Stimulated activated CD4-positive, alpha-beta T cell treated with anti-CD3 and anti-CD28 coated beads, Interleukin-1b, Interleukin-23, amount 100 ng/mL, for 24 hours (primary cell): ENCODE results near the gene KLHL29.

Experiments used
- DNase-seq, 4 experiments: peaks; one replicate each; pipeline ENCODE4 v3.0.0-alpha.2; 2020; ENCODE audit warnings: low read depth in 4 of 4, low spot score in 1 of 4

Gene KLHL29

DNA sequence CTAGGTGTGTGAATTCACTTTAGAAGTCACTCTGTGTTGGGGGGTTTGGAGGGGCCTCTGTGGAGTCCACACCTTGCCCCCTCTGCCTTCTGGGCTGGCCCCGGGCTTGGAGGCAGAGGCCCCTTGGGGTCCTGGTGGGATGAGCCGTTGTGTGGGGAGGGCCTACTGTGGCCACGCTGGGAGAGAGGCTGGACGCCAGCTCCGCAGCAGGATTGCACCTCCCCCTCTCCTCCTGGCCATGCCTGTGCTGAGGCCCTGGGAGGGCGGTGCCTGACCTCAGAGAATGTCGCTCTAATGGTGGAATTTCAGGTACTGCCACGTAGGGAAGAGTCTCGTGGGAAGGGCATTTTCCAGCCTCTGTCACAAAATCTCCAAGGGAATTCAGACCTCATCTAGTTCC is 304.9 kb downstream of the KLHL29 start:
- DNase-seq = no peak

DNA sequence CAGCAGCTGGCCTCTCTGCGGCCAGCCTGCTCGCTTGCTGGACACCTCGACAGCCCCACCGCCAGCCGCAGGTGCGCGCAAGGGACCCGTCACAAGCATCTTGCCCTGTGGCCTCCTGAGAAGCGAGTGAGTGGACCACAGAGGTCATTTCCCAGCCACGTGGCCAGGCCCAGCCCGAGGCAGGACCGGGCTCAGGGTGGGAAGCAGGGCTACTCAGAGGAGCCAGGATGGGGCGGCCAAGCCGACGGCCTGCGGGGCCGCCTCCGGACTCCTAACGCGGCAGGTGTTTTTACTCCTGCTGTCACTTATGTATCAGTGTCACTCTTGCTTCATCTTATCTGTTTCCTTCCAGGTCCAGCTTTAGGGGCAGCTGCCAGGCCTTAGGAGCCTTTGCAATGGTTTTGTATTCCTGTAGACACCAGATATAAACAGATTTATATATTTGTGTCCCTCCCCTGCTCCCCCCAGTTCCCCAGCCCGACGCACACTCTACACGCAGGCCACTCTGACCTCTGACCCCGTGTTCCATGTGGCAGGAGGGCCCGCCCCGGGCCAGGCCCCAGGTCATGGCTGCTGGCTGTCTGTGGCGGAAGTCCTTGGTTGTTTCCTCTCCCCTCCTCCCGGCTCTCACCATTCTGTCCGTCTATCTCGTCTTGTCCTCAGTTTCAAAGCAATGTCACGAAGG is 305.6 kb downstream of the KLHL29 start:
- no peak for DNase-seq

DNA sequence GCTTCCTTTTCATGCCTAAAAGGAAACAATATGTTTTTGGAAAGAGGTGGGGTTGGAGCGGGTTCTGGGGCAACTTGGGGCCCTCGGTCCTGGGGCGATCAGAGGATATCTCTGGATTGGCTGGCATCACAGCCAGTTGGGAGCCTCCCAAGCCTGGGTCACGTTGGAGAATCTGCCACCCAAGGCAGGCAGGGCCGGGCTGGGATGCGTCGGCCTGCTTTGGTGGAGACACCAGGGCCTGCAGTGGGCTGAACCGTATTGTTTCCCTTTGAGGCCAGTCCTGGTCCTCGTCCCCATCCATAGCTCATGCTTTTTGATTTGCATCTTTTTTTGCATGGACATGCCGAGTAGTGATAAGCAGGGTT is 306.1 kb downstream of the KLHL29 start:
- no peak for DNase-seq

DNA sequence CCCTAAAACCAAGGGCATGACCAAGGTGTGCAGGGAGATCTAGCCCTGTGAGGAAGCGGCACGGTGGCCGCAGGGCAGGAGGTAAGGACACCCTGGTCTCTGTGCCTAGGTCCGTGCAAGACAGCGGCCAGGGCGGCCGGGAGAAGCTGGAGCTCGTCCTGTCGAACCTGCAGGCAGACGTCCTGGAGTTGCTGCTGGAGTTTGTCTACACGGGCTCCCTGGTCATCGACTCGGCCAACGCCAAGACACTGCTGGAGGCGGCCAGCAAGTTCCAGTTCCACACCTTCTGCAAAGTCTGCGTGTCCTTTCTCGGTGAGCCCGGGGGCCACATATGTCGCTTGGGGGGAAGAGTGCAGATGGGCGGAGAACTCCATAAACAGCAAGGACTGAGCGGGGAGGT is 306.6 kb downstream of the KLHL29 start:
- no peak for DNase-seq

DNA sequence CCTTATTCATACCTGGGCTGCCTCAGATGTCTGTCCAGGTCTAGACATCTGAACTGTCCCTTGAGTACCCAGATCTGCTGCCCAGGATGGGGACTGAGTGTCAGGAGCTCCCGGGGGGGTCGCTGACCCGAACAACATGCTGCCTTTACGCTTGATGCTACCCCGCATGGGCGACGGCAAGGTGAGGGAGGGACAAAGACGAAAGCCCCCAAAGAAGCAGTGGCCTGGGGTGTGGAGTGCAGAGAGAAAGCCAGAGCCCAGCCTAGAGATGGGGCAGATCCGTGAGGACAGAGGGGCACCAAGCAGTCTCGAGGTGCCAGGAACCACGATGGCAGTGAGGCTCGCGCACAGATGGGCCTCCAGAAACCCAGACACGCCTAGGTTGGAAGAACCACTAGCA is 307.3 kb downstream of the KLHL29 start:
- DNase-seq = no peak

DNA sequence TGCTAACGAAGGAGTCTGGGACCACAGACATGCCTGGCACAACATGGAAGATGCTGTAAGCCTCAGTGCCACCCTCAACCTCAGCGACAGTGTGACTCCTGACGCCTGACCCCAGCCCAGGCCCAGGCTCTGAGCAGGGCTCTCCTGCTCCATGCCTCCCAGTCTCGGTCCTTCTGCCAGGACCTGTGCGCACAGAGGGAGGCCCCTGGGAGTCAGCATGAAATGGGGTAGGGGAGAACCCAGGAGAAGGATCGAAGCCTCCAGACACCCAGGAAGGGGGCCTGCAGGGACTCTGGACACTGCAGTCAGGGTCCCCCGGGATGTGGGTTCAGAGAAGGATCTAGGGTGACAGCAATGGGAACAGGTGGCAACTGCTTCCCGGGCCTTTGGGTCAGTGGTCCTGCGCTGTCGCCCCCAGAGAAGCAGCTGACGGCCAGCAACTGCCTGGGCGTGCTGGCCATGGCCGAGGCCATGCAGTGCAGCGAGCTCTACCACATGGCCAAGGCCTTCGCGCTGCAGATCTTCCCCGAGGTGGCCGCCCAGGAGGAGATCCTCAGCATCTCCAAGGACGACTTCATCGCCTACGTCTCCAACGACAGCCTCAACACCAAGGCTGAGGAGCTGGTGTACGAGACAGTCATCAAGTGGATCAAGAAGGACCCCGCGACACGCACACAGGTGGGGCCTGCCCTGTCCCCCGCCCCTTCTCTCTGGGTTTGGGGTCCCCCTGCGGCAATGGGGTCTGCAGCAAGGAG is 308.0 kb downstream of the KLHL29 start:
- no peak for DNase-seq

DNA sequence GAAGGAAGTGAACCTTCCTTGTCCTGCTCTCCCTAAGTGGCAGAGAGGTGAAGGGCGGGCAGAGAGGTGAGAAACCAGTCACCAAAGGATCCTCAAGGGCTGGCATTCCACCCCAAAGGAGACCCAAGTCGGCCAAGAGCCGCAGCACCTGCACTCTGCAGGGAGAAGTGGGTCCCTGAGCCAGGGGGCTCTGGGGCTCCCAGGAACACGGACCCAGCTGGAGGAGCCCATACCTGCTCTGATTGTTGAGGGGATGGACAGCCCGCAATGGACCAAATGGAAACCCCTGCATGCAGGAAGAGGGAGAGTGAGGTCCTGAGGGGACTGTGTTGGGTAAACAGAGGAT is 308.6 kb downstream of the KLHL29 start:
- no peak for DNase-seq

DNA sequence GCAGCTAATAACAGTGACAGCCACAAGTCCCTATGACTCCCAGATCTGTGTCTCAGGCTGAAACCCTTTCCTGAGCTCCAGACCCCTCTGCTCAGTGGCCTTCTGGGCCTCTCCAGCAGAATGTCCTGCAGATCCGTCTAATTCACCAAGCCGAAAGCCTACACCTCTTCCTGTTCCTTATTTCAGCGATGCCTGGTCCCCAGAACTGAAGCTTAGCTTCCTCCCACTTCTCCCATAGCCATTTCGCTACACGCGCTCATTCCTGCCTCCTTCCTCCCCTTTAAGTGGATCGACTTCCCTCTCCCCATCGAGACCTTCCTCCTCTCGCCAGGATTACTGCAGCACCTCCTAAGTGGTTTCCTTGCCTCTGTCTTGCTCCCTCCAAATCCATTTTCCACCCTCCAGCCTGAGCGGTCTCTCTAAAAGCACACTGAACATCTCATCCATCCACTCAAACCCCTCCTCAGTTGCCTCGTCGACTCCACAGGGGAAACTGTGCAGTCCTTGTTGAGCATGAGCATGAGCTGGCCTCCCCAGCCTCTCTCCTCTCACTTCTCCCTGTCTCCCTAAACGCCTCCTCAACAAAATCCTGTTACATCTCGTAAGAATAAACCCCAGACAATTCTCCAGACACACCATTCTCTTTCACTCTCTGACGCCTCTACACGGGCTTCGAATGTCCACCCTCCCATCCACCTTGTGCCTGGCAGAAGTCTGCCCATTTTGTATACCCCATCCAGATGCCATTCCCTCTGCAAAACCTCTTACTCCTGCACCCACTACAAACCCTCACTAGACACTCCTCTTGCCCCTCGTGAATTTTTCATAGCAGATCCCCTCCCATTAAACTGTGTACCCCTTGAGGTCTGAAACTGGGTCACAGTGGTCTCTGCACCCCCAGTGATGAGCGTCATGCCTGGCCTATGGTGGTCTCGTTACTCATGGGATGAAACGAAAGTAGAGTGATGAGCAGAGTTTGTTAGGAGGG is 309.4 kb downstream of the KLHL29 start:
- no peak for DNase-seq

DNA sequence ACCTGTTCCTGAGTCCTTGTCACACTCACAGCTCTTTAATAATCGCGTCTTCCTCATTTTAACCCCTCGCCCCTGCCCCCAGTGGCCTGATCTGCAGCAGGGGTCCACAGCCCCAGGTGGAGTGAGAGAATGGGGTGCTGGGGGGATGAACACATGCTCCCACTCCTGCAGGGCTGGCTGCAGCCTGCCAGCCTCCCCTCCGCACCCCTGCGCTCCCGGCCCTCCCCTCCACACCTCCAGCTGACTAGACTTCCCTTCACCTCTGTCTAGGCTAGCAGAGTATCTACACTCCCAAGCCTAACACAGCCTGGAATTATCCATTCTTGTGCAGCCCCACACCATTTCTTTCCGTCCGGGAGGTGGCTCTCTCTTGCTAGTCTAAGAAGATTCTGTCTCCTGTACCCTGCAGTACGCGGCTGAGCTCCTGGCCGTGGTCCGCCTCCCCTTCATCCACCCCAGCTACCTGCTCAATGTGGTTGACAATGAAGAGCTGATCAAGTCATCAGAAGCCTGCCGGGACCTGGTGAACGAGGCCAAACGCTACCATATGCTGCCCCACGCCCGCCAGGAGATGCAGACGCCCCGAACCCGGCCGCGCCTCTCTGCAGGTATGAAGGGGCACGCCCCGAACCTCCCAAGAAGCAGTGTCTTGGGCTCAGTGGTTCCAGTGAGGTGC is 310.4 kb downstream of the KLHL29 start:
- no peak for DNase-seq

DNA sequence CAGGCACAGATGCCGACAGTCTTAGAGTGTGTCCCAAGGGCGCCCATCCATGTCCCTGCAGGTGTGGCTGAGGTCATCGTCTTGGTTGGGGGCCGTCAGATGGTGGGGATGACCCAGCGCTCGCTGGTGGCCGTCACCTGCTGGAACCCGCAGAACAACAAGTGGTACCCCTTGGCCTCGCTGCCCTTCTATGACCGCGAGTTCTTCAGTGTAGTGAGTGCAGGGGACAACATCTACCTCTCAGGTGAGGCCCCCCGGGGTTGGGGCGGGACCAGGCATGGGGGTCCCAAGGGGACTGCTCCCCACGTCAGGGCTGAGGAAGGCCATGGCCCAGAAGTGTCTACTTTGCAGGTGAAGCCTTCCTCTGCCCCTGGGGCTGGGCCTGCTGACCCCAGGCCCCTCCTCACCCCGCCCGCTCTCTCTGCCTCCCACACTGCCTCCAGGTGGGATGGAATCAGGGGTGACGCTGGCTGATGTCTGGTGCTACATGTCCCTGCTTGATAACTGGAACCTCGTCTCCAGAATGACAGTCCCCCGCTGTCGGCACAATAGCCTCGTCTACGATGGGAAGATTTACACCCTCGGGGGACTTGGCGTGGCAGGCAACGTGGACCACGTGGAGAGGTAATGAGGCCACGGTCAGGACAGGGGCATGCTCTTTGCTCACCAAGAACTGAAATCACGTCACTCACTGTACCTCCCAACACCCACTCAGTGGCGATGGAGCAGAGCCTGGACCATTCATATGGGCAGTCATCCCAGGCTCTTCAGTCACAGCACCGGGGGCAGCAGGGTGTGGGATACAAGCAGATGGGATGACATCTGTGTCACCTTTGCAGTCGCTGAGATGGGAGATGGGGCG is 311.1 kb downstream of the KLHL29 start:
- no peak for DNase-seq

DNA sequence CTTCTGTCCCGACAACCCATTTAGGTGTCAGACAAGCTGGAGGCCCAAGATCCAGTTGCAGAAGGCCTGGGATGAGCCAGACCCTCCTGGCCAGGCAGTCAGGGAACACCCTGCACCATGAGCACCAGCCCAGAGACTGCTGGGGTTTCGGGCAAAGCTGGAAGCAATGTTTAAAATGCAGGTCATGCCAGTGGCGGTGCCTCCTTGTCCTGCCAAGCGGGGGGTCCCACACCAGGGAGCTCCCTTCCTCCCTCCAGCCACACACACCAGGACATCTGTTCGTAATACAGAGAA is 311.7 kb downstream of the KLHL29 start:
- DNase-seq = no peak

DNA sequence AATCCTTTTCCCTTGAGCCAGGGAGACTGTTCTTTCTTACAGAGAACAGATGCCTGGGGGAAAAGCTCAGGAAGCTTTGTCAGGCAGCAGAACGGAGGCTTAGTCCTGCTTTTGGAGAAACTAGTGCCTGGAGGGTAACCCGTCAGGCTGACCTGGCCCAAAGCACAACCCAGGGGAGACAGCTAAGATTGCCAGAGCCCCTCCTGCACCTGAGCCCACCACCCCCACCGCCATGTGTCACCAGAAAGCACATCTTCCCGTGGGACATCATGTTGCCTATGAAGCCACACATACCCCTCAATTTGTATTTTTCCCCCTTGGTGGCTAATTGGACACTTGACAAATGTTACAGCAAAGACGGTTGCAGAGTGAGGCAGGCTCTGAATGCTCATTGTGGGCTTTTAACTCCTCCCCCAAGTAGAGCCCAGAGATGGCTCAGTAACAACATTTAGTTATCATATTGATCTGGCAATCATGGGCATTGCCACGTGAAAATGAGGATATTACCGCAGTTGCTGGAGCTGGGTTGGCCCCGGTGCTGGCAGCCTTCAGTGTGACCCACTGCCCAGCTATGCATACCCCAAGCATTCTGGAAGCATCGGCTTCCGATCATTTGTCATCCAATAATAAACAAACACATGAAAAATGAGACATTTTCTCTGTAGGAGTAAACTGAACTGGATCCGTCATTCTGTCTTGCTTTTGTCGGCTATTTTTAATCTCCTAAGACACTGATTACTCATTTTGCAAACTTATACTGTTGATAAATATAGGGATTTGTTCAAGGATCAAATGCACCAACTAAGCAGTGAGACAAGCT is 312.5 kb downstream of the KLHL29 start:
- no peak for DNase-seq

DNA sequence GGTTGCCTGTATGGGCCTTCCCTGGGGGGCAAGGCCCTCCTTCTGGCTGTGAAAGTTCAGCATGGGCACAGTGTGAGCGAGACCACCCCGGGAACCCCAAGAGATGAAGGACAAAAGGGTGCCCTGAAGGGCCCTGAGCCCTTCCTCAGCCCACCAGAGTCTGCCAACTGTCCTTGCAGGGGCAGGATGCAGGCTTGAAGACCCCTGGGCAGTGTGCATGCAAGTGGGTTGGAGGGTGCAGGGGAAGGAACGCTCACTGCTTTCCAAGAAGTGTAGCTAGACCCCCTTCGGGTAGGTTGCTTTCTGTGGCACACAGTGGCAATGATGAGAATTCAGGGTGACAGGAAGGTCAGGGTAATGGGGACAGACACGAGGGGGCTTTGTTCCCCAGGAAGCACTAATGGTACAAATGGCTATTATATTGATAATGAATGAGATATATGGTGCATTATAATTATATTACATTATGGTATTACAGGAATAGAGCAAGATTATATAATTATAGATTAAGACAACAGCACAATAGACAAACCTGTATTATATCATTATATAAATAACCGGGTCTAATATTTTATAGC is 313.2 kb downstream of the KLHL29 start:
- no peak for DNase-seq

DNA sequence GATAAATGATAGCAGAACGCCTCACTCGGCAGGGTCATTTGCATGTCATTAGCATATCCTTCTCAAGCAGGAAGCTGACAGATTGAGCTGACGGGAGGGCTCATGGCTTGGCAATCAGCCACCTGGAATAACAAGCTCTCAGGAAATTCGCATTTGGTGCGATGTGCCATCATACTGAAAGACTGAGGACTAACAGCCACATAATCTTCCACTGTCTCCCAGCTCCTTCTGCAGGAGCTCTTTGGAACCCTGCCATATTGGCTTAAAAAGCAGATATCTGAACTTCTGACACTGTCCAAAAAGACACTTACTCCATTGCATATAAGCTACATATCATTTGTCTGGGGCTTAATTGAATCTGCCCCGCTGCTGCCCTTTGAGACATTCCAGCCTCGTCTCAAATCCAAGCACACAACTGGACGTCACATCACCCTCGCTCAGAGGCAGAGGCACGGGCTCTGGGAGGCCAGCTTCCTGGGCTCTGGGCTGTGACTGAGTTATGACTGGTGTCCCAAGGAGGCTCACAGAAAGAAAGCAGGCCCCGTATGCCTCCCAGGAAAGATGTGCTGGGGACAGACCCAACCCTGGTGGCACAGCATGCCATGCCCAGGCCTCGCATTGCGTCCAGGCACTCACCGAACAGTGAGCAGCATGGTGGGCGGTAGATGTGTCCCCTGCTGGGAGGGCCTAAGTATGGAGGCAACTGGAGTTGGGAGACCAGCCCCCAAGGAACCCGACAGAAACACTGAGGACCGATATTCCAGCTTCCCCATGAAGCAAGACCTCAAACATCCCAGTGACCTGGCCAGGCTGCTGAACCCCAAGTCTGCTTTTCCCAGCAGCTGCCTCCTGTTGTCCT is 314.0 kb downstream of the KLHL29 start:
- DNase-seq = no peak

DNA sequence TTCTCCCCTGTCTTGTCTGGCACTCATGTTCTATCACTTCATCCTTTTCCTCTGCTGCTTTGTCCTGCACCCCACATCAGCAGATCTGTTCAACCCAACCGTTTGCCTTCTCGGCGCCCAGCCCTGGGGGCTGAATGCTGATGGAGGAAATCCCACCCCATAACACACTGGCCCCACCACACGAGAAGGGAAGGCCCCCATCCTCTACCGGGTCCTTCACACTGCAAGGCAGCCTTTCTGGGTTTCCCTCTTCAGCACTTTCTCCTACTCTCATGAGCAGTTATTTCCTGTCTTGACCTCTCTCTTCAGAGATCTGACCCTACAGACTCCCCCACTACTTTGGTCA is 314.6 kb downstream of the KLHL29 start:
- DNase-seq = no peak

DNA sequence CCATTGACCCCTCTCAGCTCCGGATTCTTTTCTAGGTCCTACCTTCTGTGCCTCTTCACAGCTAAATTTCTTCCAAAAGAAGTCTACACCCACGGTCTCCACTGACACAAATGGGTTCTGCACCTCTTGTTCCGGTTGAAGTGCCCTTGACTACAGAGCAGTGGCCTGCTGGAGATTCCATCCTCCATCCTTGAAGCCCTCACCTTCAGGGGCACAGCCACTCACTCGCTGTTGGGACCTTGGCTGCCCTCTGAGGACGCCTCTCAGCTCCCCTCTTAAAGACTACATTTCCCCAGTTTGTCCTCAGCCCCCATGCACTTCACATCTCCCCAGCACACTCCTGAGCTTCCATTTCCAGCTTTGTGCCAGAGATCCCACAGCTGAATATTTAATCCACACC is 315.6 kb downstream of the KLHL29 start:
- DNase-seq = no peak

DNA sequence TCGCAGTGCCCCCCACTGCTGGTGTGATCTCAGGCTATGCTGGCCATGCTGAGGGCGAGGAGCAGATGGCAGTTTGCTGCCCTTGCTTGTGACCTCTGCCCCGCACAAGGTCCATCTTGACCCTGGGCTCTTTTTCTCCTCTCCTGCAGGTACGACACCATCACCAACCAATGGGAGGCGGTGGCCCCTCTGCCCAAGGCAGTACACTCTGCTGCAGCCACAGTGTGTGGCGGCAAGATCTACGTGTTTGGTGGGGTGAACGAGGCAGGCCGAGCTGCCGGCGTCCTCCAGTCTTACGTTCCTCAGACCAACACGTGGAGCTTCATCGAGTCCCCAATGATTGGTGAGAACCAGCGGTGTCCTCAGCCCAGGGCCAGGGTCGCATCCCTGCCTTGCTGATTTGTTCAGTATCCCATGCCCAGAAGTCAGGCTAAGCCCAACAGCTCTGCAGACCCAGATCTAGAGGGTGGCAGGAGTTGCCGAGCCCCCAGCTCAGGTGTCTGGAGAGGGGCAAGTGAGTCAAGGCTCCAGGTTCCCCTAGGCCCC is 318.1 kb downstream of the KLHL29 start:
- DNase-seq = no peak
